Stomach (tissue), 4 donors: ENCODE results near the gene ARHGAP26.

Experiments
- CTCF ChIP-seq, 7 experiments: fragments of 450-650 bp in 4 of 7; fragments of 200-600 bp in 3 of 7; sonication (generic) in 3 of 7; IDR thresholded peaks; one replicate each; pipeline ENCODE4 v1.5.1; 2016 to 2019; ENCODE audit warnings: antibody characterized with exemption in 7 of 7, control low read depth in 2 of 7, mild to moderate bottlenecking in 1 of 7
- POLR2A ChIP-seq, 4 donors: fragments of 450-650 bp; IDR thresholded peaks; one replicate each; pipeline ENCODE4 v1.6.1; 2016; ENCODE audit warnings: antibody characterized with exemption in 4 of 4, control low read depth in 2 of 4, mild to moderate bottlenecking in 1 of 4, moderate library complexity in 1 of 4

GRCh38 chr5:143143973-143144372, 373.8 kb downstream of the ARHGAP26 start:
- no peak for TF ChIP-seq CTCF (IDR thresholded peaks at IDR 0.05)
- no peak for TF ChIP-seq POLR2A (IDR thresholded peaks at IDR 0.05)
